Measurements from ENCODE around the gene KRTCAP3.

The KRTCAP3 gene

DNA sequence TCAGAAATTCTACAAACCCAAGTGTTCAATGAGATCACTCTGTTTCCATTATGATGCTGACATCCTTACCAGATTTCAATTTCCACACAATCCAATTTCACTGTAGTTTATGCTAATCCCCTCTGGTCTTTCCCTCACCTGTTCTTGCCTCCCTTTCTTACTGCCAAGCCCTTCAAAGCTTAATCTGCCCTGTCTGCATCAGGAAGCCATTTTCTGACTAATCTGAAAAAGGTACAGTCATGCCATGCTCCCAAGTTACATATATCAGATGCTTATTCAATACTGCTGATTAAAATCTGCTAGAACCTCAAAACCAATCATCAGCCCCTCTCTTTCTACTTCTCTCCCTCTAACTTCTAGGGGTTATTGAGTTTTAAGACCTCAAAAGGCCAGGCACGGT, 8.9 kb downstream of the KRTCAP3 start:
- in situ Hi-C loops (cut with MboI; ENCODE audit: low sequenced_read_pairs, unreplicated experiment) = no loop called here
- no peak for DNase-seq (ENCODE audit: low spot score)
- no peak for TF ChIP-seq CTCF (IDR thresholded peaks at IDR 0.05; ENCODE audit: borderline replicate concordance, control extremely low read depth, extremely low read depth, insufficient read depth, missing control alignments)

DNA sequence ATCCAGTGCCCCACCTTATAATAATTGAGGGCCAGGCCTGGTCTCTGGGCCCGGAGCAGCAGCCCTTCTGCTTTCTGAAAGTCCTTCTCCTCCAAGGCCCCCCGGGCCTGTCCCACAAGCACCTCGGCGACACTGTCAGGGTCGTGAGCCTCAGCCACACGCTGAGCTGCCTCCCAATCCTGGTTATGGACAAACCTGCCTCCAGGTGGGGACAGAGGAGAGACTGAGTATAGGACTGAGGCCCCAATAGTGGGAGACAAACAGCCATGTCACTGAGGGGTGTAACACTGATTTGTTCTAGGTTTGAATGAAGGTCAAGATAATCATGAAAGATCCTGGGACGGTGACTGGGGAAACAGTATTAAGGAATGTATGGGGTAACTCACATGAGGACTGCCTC, 11.8 kb downstream of the KRTCAP3 start:
- no peak for TF ChIP-seq CTCF (IDR thresholded peaks at IDR 0.05; ENCODE audit: borderline replicate concordance, control extremely low read depth, extremely low read depth, insufficient read depth, missing control alignments)
- in situ Hi-C loops (cut with MboI; ENCODE audit: low sequenced_read_pairs, unreplicated experiment) = no loop called here
- no peak for DNase-seq (ENCODE audit: low spot score)

DNA sequence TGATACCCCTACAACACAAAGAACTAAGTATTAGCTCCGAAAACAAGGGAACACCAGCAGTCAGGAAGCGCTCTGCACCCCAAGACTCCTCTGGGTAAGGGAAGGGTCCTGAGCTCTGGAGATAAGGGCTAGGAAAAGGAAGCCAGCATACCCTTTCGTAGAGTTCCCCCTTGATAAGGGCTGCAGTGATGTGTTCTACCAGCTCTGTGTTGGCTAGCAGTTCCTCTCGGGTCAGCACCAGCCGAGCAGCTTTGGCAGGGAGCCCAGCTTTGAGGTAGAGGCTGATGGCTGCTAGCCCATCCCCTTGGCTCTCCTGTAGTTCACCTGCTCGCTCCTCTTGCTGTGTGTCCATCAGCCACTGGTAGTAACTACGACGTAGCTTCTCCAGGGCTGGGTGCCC, 18.9 kb downstream of the KRTCAP3 start:
- in situ Hi-C loops (cut with MboI; ENCODE audit: low sequenced_read_pairs, unreplicated experiment) = no loop called here
- TF ChIP-seq CTCF (IDR thresholded peaks at IDR 0.05; ENCODE audit: borderline replicate concordance, control extremely low read depth, extremely low read depth, insufficient read depth, missing control alignments) = no peak
- no peak for DNase-seq (ENCODE audit: low spot score)

DNA sequence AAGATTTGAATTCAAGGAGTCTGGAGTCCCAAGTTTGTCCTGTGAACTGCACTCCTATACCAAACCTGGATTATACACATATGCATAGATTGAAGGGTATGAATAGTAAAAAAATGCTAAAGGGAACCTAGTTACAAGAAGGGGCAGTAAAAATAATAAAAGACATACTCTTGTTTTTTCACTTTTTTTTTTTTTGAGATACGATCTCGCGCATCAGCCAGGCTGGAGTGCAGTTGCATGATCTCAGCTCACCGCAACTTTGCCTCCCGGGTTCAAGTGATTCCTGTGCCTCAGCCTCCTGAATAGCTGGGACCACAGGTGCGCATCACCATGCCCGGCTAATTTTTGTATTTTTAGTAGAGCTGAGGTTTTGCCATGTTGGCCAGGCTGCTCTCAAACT, 22.3 kb downstream of the KRTCAP3 start:
- no peak for TF ChIP-seq CTCF (IDR thresholded peaks at IDR 0.05; ENCODE audit: borderline replicate concordance, control extremely low read depth, extremely low read depth, insufficient read depth, missing control alignments)
- DNase-seq (ENCODE audit: low spot score) = no peak
- in situ Hi-C loops (cut with MboI; ENCODE audit: low sequenced_read_pairs, unreplicated experiment) = no loop called here

- no peak for TF ChIP-seq CTCF (IDR thresholded peaks at IDR 0.05; ENCODE audit: borderline replicate concordance, control extremely low read depth, extremely low read depth, insufficient read depth, missing control alignments)
- in situ Hi-C loops (cut with MboI; ENCODE audit: low sequenced_read_pairs, unreplicated experiment) = no loop called here
Measured at GRCh38 chr2:27471961-27472360, 29.8 kb downstream of the KRTCAP3 start.

GRCh38 chr2:27485496-27485895, 43.3 kb downstream of the KRTCAP3 start:
- DNase-seq (ENCODE audit: low spot score) = no peak
- no peak for TF ChIP-seq CTCF (IDR thresholded peaks at IDR 0.05; ENCODE audit: borderline replicate concordance, control extremely low read depth, extremely low read depth, insufficient read depth, missing control alignments)
- in situ Hi-C loops (cut with MboI; ENCODE audit: low sequenced_read_pairs, unreplicated experiment) = no loop called here

More at GRCh38 chr2:27471961-27472360, 29.8 kb downstream of the KRTCAP3 start:
- no peak for DNase-seq (ENCODE audit: low spot score)

- no peak for TF ChIP-seq CTCF (IDR thresholded peaks at IDR 0.05; ENCODE audit: borderline replicate concordance, control extremely low read depth, extremely low read depth, insufficient read depth, missing control alignments)
Measured at GRCh38 chr2:27489118-27489497, 46.9 kb downstream of the KRTCAP3 start.

More at GRCh38 chr2:27489118-27489497, 46.9 kb downstream of the KRTCAP3 start:
- in situ Hi-C loops (cut with MboI; ENCODE audit: low sequenced_read_pairs, unreplicated experiment) = no loop called here
- no peak for DNase-seq (ENCODE audit: low spot score)
